Measurements from ENCODE around the gene CES4A.
"Not testable (repeated sequence)": the region's sequence is repeated elsewhere in the genome, so short reads cannot be mapped to it uniquely, and the experiment has no call there.

Gene CES4A

GRCh38 chr16:66983033-66983432 is 5.4 kb upstream of the CES4A start:
- DNase-seq (ENCODE audit: low read depth in 2 of 3, low spot score in 1 of 3): no peak

- DNase-seq (ENCODE audit: low read depth in 2 of 3, low spot score in 1 of 3): peak; percentile 60 to 71 (median 67)
Observed at GRCh38 chr16:66984892-66985311, 3.5 kb upstream of the CES4A start.

DNA sequence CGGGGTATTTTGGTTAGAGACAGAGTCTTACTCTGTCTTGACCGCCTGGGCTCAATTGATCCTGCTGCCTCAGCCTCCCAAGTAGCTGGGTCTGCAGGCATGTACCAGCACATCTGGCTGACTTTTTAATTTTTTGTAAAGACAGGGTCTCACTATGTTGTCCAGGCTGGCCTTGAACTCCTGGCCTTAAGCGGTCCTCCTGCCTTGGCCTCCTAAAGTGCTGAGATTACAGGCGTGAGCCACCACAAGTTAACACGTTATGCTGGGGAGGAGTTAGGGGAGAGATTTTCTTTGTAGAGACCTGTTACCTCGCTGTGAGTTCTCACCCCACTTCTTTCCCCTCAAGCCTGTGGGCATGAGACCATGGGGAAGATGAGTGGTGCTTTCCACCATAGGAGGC is 1.8 kb upstream of the CES4A start:
- no peak for DNase-seq (ENCODE audit: low read depth in 2 of 3, low spot score in 1 of 3)

- DNase-seq (ENCODE audit: low read depth in 2 of 3, low spot score in 1 of 3): no peak
Observed at GRCh38 chr16:66991545-66992077, 3.2 kb downstream of the CES4A start.

DNA sequence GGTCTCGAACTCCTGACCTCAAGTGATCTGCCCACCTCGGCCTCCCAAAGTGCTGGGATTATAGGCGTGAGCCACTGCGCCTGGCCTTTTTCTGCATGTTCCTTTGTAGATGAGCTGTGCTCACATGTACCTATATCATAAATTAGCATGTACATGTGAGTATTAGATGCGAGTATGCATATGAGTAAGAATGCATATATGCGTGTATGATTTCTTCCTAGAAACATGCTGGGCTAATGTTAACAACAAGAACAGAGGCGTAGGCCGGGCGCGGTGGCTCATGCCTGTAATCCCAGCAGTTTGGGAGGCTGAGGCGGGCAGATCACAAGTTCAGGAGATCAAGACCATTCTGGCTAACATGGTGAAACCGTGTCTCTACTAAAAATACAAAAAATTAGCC is 5.2 kb downstream of the CES4A start:
- not testable (repeated sequence) for DNase-seq (ENCODE audit: low read depth in 2 of 3, low spot score in 1 of 3)

- DNase-seq (ENCODE audit: low read depth in 2 of 3, low spot score in 1 of 3): no peak
Observed at GRCh38 chr16:66996324-66996982, 8.1 kb downstream of the CES4A start.

DNA sequence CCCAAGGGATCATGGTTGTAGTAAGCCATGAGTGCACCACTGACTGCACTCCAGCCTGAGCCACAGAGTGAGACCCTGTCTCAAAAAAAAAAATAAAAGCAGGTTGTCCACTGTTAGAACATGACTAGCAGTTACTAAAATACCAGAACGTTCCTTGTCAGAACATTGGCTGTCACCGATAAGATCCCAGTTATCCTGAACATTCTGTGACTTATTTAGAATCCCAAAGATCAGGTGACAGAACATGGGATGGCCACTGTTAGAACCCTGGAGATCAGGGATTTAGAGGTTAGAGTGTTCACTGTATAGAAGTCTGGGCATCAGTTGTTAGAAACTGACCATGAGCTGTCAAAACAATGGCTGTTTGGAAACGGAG is 8.6 kb downstream of the CES4A start:
- DNase-seq (ENCODE audit: low read depth in 2 of 3, low spot score in 1 of 3): no peak

DNA sequence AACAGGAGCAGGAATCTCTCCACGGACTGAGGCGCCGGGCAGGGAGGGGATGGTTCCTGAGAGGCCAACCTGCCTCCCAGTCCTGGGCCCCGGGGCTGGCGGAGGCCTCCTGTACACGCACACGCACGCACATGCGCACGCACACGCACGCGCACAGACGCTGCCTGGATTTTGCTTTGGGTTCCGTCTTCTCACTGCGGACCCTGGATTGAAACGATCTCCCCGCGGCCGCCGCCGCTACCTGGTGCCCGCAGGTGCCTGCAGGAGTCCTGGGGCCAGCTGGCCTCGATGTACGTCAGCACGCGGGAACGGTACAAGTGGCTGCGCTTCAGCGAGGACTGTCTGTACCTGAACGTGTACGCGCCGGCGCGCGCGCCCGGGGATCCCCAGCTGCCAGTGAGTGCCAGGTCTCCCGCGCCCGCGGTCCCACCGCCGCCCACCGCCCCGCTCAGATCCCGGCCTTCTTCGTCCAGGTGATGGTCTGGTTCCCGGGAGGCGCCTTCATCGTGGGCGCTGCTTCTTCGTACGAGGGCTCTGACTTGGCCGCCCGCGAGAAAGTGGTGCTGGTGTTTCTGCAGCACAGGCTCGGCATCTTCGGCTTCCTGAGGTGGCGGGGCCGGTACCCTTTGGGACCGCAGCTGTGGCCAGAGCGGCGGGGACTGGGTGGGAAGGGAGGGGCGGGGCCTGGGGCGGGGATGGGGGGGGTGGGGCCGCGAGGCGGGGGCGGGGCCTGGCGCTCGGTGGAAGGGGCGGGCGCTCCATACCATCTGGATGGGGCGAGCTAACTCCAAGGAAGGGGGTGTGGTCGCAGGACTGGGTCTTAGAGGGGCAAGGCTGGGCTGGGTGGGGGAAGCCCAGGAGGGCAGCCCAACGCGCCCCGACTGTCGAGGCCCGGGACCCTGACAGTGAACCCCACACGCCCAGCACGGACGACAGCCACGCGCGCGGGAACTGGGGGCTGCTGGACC is 12.3 kb downstream of the CES4A start:
- DNase-seq (ENCODE audit: low read depth in 2 of 3, low spot score in 1 of 3): peak in 1 of 3 donors; percentile 43

- no peak for DNase-seq (ENCODE audit: low read depth in 2 of 3, low spot score in 1 of 3)
Observed at GRCh38 chr16:67001726-67002125, 13.3 kb downstream of the CES4A start.

GRCh38 chr16:67006930-67007658 is 18.7 kb downstream of the CES4A start:
- no peak for DNase-seq (ENCODE audit: low read depth in 2 of 3, low spot score in 1 of 3)

GRCh38 chr16:67009158-67009557 is 20.8 kb downstream of the CES4A start:
- DNase-seq (ENCODE audit: low read depth in 2 of 3, low spot score in 1 of 3): no peak

DNA sequence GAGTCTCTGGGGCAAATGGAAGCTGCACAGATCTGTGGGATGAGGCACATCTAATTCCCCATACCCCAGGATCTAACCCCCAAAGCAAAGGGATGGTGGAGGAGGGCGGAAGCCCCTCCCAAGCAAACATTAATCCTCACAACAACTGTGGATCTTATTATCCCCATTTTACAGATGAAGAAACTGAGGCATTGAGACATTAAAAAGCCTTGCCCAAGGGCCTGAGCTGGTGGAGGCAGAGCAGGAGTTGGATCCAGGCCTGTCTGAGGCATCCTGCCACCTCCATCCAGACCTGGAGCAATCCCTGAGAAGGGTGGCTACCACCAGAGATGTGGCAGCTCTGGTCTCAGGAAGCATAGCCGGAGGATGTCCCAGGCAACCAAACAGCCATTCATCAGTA is 22.9 kb downstream of the CES4A start:
- DNase-seq (ENCODE audit: low read depth in 2 of 3, low spot score in 1 of 3): no peak

DNA sequence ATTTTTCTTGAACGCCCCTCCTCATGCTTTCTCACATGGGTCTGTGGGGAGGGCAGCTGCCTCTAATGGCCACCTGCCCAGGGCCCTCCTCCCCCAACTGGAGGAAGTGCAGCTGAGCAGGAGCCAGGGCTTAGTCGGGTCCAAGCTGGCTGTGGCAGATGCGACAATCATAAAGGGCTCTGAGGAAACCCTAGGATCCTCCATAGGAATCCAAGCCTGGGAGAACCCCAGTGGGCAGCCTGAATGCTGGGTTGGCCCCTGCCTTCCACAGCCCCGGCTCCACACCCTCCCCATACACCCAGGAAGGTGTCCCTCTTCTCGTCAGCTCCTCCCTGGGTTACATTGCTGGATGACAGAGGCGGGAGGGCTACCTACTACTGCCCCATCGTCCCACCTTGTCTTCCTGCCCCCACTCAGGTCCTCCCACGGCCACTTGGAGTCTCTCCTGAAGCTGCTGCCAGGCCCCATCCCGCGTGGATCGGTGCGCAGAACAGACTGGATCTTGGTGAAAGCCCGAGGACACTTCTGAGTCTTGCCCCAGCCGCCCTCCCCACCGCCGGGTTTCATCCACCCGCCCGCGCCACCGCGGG is 24.9 kb downstream of the CES4A start:
- no peak for DNase-seq (ENCODE audit: low read depth in 2 of 3, low spot score in 1 of 3)

DNA sequence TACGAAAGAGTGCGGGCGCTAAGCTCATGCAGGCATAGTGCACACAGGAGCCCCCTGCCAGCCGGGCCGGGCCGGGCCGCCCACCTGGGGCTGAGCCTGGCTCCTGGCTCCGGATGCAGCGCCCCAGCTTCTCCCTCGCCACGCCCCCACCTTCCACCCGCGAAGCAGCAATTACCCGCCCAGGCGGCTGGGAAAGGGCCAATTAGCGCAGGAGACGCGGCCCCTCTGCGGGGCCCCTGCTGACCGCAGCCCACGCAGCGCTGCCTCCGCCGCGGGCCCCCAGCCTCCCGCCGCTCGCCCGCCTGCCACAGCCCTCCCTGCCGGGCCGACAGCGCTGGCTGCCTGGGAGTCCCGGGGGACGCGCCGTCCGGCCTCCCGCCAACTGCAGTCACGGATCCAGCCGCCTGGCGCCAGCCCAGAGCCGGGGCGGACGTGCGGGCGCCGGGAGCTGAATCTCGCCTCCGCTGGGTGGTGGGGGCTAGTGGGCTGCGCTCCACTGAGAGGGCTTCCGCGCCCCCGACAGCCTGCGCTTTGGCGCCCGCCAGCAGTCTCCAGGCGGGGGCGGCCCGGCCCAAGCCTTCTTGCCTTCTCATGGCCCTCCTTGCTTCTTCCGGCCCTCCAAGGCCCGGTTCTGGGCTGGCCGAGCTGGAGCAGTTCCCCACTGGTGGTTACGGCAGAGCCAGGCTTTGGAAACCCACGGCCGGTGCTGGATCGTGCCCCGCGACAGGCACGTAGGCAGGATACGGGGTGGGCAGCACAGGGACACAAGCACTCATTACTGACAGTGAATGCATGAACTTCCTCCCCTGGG is 25.6 kb downstream of the CES4A start:
- peak; percentile 73 to 79 (median 74) for DNase-seq (ENCODE audit: low read depth in 2 of 3, low spot score in 1 of 3)

- DNase-seq (ENCODE audit: low read depth in 2 of 3, low spot score in 1 of 3): no peak
Observed at GRCh38 chr16:67014634-67015312, 26.4 kb downstream of the CES4A start.

DNA sequence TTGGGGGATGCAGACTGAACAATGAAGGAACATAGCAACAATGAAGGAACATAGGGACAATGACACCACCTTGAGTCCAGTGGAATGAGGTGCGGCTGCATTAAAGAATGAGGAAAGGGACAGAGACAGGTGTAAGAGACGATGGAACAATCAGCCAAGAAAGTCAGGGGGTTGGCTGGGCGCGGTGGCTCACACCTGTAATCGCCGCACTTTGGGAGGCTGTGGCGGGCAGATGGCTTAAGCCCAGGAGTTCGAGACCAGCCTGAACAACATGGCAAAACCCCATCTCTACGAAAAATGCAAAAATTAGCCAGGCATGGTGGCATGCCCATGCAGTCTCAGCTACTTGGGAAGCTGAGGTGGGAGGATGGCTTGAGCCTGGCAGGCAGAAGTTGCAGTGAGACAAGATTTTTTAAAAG is 26.9 kb downstream of the CES4A start:
- DNase-seq (ENCODE audit: low read depth in 2 of 3, low spot score in 1 of 3): no peak

- no peak for DNase-seq (ENCODE audit: low read depth in 2 of 3, low spot score in 1 of 3)
Observed at GRCh38 chr16:67016143-67016542, 27.8 kb downstream of the CES4A start.

GRCh38 chr16:67016681-67017420 is 28.5 kb downstream of the CES4A start:
- DNase-seq (ENCODE audit: low read depth in 2 of 3, low spot score in 1 of 3): no peak

DNA sequence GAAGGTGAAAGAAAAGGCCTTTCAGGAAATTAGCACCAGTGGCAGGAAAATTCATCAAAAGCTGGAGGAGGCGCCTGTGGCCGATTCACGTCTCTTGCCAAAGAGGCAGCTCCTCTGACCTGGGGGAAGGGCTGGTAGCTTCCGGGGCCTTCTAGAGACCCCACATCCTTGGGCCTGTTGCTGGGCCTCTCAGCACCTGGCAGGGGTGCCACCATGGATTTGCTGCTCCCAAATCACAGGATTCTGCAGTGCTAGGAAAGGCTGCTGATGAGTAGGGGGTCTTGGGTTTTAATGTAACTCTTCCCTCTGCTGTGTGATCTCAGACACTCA is 29.0 kb downstream of the CES4A start:
- no peak for DNase-seq (ENCODE audit: low read depth in 2 of 3, low spot score in 1 of 3)

Measured in stimulated activated CD4-positive, alpha-beta T cell treated with anti-CD3 and anti-CD28 coated beads, Interleukin-12 subunit alpha, Interleukin-12 subunit beta, amount 100 ng/mL, for 48 hours (primary cell).